Activated CD8-positive, alpha-beta memory T cell treated with anti-CD3 and anti-CD28 coated beads for 48 hours (primary cell): ENCODE results near the gene ESRRA.

ENCODE experiments used
- DNase-seq, 3 experiments: peaks; one replicate each; pipeline ENCODE4 v3.0.0-alpha.2; 2020; ENCODE audit warnings: low read depth in 2 of 3, low spot score in 2 of 3

ESRRA gene

DNA sequence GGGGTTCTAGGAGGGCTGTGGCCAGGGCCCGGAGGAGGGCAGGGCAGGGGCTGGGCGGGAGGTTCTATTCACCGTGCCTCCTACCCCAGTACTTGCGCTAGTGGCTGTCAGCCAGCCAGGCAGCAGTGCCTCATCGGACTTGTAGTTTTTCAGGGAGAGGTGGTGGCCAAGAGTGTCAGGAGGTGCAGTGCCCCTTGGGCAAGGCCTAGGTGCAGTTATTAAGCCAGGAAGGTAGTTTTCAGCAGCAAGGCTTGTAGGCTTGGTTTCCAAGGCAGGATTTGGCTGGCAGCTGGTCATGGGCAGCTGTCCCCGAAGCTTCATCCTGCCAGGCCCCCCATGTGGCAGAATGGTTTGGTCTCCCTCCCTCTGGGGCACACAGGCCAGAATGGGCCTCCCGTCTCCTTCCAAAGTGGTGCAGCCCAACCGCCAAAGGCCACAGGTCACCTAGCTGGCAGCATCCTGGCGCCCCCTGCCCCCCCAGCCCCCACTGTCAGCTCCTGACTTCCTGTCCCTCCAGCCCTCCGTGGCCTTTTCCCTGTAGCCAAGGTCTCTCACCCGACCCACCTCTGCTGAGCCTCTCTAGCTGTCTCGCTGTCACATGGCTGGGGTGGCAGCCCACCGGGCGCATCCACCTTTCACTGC is 43.2 kb downstream of the ESRRA start:
- no peak for DNase-seq

DNA sequence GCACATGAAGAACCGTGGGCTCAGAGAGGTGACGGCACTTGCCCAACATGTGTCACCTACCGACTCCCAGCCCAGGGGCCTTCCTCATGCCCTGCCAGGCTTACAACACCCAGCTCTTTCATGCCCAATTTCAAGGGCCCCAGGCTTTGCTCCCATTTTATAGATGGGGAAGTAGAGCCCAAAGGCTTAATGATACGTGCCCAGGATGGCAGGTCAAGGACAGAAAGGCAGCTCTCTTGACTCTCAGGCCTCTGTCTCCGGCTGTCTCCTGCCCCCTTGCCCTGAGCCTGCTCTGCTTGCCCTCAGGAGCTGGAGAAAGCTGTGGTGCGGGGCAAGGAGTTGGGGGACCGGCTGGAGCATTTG is 43.7 kb downstream of the ESRRA start:
- no peak for DNase-seq

DNA sequence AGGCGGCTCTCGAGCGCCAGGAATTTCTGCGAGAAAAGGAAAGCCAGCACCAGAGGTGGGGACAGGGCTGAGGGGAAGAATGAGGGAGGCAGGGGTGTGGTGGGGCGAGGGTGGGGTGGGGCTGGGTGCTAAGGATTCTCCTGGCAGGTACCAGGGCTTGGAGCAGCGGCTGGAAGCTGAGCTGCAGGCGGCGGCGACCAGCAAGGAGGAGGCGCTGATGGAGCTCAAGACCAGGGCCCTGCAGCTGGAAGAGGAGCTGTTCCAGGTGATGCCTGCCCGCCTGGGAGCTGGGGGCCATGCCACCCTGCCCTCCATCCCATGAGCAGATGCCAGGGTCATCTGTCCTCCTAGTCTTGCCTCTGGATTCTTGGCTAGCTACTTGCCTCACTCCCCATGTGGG is 44.1 kb downstream of the ESRRA start:
- no peak for DNase-seq

DNA sequence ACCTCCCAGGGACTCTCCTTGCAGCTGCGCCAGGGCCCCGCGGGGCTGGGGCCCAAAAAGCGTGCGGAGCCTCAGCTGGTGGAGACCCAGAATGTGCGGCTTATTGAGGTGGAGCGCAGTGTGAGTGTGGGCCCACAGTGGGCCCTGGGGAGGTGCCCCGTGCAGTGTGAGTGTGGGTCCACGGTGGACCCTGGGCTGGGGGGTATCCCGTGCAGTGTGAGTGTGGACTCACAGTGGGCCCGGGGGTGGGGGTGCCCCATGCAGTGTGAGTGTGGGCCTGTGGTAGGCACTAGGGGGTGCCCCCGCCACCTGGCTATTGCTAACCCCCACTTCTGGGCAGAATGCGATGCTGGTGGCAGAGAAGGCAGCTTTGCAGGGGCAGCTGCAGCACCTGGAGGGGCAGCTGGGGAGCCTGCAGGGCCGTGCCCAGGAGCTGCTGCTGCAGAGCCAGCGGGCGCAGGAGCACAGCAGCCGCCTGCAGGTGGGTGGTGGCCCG is 45.9 kb downstream of the ESRRA start:
- no peak for DNase-seq

DNA sequence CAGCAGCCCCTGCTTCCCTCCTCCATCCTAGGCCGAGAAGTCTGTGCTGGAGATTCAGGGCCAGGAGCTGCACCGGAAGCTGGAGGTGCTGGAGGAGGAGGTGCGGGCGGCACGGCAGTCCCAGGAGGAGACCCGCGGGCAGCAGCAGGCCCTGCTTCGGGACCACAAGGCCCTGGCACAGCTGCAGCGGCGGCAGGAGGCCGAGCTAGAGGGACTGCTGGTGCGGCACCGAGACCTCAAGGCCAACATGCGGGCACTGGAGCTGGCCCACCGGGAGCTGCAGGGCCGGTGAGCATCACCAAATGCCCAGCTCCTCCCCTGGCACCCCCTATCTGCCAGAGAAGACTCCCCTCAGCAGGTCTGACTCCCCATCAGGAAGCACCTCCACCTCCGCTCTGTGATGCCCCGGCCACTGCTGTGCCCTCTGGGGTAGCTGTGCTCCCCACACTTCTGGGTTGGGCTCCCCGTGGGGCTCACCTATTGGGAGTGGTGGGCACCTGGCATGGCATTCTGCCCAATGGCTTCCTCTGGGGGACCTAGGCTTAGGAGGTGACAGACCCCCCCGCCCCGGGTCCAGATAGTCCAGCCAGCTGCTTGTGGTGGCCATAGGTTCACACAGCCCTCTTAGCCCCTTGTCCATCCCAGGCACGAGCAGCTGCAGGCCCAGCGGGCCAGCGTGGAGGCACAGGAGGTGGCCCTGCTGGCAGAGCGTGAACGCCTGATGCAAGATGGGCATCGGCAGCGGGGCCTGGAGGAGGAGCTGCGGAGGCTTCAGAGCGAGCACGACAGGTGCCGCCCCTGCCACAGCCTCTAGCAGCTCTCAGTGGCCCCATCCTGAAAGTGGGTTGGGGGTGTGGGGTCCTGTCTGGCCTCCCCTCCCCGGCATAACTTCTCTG is 47.0 kb downstream of the ESRRA start:
- DNase-seq, result no peak

DNA sequence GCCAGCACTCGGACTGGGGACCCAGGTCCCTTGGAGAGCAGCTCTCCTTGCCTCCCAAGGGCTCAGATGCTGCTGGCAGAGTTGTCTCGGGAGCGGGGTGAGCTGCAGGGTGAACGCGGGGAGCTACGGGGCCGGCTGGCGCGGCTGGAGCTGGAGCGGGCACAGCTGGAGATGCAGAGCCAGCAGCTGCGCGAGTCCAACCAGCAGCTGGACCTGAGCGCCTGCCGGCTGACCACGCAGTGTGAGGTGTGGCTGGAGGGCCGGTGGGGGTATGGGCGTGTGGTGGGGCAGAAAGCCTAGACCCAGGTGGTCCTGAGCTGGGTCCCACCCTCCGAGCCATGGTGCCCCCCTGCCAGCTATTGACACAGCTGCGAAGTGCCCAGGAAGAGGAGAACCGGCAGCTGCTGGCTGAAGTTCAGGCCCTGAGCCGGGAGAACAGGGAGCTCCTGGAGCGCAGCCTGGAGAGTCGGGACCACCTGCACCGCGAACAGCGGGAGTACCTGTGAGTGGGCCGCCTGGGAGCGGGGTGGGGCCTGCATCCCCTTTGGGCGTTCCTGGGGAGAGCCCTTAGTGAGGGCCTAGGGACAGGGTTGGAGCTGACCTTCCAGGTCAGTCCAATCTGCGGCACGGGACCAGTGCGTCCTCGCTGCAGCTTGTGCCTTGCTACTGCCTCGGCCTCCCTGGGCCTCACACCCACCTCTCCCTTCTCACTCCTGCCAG is 47.8 kb downstream of the ESRRA start:
- DNase-seq, result no peak

DNA sequence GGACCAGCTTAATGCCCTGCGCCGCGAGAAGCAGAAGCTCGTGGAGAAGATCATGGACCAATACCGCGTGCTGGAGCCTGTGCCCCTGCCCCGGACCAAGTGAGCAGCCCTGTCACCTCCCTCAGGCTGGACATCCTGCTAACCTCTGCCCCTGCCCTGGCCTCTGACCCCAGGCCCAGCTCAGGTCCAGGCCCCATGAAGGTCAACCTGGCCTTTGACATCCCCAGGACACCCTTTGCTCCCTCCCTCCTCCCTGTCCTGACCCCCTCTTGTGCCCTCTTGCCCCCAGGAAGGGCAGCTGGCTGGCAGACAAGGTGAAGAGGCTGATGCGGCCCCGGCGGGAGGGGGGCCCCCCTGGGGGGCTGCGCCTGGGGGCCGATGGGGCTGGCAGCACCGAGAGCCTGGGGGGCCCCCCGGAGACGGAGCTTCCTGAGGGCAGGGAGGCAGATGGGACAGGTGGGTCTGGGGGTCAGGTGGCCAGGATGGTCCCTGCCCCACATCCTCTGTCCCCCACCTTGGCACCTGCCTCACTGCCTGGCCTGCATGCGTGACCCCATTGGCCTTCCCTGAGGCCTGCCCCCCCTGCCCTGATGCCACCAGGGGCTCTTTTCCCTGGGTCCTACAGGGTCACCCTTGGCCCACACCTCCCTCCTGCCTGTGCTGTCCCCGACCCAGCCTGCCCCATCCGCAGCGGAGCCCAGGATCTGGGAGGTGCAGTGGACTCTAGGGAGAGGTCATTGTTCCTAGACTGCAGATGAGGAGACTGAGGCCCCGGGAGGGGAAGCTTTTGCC is 48.6 kb downstream of the ESRRA start:
- no peak for DNase-seq

DNA sequence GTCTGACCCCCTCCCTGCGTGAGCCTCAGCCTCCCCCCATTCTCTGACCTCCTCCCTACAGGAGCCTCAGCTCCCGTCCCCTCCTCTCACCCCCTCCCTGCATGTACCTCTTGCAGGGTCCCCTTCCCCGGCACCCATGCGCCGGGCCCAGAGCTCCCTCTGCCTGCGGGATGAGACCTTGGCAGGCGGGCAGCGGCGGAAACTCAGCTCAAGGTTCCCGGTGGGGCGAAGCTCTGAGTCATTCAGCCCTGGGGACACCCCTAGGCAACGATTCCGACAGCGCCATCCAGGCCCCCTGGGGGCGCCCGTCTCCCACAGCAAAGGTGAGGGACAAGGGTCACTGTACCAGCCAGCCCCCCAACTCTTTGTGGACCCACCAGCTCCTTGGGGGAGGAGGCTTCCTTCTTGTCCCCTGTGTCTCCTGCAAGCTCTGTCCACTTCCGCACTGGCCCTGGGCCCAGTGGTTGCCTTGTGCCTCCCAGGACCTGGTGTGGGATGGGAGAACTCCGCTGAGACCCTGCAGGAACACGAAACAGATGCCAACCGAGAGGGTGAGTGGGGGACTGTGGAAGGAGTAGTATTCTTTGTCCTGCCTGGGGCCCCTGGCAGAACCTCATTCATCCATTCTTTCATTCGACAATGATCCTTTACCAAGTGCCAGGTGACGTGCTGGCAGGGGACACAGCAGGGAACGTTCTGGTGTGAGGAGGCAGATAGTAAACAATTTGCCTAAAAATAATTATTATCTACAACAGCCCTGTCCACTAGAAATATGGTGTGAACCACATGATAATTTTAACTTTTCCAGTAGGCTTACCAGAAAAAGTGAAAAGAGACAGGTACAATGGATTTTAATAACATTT is 50.0 kb downstream of the ESRRA start:
- DNase-seq, result peak in 1 of 3 experiments; percentile 29

DNA sequence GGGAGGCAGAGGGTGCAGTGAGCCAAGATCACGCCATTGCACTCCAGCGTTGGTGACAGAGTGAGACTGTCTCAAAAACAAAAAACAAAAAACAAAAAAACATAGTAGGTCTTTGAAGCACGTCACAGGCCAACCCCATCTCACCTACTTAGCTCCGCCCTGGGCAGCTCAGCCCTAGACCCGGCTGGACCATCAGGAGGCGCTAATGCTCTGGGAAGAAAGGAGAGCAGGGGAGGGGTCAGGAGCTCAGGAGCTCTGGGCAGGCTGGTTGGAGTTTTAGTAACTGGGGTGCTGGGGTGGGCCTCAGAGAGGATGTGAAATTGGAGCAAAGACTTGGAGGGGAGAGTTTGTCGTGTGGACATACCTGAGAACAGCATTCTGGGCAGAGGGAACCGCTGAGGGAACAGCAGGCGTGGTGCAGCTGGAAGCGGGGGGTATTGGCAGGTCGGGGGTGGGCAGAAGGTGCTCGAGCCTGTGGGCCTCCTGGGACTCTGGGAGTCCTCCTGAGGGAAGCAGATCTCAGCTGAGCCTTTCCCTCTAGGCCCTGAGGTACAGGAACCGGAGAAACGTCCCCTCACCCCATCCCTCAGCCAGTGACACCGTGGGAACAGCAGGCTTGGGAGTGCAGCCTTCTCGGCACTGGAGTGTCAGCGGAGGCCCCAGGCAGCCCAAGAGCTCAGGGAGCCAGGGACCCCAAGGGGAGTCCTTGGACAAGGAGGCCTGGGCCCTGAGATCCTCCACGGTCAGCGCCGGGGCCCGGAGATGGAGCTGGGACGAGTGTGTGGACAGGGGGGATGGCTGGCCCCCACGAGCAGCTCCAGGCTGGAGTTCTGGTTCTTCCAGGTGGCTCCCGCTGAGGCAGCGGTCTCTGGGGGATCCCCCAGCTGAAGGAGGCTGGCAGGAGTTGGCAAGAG is 51.4 kb downstream of the ESRRA start:
- no peak for DNase-seq

DNA sequence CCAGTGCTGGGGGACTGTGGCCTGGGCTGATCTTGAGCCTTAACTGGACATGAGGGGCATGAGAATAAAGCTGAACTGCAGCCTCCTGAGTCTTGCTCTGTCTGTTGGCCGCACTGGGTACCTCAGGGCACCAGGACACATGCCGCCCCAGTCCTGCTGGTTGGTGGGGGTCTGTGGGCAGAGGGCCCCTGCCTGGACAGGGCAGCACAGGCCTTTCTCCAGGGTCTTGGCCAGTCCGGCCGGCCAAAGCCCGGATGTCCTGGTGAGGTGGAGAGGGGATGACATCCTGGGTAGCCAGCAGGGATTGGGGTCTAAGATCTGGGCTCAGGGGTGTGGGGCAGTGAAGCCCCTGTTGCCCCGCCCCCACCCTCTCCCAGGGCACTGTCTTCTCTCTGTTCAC is 52.1 kb downstream of the ESRRA start:
- no peak for DNase-seq

DNA sequence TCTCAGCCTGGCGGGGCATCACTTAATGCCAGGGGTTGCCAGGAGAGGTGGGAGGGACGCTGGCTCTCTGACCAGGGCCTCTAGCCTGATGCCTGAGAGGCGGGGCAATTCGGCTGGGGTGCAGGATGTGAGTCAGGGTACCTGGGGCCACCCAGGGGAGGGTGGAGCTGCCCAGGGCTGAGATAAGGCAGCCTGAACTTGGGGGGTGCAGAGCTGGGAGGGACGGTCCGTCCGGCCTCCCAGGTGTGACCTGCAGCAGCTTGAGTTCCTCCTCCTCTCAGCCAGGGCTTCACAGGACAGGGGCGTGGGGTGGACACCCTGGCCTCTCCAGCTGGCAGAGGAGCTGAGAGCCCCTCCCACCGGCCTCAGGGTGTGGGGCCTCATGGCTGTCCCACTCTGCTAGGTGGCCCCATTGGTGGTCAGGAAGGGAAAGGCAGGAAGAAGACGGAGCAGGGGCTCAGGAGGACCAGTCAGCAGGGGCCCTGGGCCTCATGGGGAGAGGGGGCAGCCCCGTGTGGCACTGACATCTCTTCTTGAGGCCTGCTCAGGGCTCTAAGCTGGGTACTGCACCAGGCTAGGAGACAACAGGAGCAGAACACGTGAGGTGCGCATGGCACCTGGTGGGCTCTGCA is 52.7 kb downstream of the ESRRA start:
- DNase-seq, result peak in 2 of 3 experiments; percentile 32 to 41

DNA sequence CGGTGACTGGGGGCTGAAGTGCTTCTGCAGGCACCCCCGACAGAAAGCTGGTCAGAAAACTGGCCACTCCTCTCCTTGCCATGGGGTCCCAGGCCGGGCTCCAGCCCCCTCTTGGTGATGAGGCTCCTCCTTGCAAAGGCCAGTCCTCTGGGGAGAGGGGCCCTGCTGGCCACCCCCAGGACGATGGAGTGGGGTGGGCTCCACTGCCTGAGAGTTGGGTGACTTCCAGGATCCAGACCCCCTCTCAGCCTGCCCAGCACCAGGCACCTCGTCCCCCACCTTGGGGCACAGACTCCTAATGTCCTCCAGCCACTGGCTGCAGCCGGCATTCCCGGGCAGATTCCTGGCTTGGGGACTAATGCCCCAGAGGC is 53.2 kb downstream of the ESRRA start:
- no peak for DNase-seq

DNA sequence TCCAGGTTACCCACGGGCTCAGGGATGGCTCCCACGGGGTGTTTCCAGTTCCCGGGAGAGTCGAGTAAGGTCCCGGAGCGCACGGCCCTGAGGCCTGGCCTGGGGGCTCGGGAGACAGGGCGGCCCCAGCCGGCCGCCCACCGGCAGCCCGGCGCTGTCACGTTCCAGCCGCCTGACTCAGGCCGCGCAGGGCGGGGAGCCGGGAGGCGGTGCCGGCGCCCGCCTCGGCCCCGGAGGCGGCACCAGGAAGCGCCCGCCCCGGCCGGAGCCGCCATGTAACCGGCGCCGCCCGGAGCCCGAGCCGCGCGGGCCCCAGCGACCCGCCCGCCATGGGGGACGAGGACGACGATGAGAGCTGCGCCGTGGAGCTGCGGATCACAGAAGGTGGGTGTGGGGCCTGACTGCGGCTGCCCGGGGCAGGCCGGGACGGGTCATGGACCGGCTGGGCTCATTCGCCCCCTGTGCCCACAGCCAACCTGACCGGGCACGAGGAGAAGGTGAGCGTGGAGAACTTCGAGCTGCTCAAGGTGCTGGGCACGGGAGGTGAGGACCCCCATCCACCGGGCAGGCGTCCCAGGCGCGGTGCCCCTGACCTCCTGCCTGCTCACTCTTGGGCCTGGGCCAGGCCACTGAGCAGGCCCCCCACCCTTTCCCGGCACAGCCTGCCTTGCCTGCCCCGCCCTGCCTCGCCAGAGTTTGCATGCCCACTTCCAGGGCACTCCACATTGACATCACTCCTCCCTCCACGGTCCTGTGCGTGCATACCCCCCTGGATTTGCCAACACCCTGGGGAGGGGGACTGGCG is 53.8 kb downstream of the ESRRA start, which contains the start of gene RPS6KA4:
Gene RPS6KA4, plus strand, starts transcription at position 256 of the 805 bp plus-strand sequence. Its CDS starts 74 bp downstream, at position 330.
- DNase-seq, result peak in 1 of 3 experiments; percentile 34

DNA sequence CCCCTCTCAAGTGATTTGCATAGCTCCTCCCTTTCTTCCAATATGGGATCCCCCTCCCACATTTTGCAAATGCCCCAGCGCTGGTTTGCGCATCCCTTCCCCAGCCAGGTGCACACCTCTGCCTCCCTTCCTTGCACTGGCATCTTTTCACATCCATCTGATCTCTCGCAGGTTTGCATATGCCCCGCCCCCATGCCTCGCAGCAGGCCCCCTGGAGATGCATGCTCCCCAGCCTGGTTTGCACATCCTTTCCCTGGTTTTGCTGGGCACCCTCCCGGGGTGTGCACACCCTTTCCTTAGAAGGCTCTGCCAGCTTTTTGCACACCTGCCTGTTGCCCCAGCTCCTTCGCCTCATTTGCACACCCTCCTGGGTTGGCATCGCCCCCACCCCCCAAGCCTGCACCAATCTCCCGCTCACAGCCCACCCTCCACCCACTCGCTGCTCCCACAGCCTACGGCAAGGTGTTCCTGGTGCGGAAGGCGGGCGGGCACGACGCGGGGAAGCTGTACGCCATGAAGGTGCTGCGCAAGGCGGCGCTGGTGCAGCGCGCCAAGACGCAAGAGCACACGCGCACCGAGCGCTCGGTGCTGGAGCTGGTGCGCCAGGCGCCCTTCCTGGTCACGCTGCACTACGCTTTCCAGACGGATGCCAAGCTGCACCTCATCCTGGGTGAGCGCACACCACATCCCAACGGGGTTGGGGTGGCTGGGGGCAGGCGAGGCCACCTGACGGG is 54.6 kb downstream of the ESRRA start:
- no peak for DNase-seq

DNA sequence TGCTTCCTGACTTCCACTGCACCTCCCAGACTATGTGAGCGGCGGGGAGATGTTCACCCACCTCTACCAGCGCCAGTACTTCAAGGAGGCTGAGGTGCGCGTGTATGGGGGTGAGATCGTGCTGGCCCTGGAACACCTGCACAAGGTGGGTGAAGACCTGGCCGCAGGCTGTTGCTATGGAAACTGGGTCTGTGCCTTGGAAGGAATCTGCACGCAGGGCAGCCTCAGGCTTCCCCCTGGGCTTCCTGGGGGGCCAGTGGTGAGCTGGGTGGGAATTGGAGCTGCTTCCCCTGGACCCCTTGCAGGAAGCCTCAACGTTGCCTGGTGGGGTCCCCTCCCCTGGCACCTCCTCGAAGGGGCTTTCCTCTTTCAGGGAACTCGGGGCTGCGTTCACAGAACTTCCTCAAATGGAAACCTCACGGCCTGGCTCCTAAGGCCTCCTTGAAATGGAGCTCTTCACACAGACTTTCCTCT is 55.2 kb downstream of the ESRRA start:
- DNase-seq, result no peak

DNA sequence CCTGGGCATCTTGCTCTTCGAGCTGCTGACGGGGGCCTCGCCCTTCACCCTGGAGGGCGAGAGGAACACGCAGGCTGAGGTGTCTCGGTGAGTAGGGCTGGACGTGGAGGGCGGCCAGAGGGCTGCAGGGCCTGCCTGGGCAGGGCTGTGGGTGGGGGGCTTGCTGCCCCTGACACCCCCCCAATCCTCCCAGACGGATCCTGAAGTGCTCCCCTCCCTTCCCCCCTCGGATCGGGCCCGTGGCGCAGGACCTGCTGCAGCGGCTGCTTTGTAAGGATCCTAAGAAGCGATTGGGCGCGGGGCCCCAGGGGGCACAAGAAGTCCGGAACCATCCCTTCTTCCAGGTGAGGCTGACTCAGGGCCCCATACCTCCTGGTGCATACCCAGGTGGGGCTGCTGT is 56.3 kb downstream of the ESRRA start:
- no peak for DNase-seq

DNA sequence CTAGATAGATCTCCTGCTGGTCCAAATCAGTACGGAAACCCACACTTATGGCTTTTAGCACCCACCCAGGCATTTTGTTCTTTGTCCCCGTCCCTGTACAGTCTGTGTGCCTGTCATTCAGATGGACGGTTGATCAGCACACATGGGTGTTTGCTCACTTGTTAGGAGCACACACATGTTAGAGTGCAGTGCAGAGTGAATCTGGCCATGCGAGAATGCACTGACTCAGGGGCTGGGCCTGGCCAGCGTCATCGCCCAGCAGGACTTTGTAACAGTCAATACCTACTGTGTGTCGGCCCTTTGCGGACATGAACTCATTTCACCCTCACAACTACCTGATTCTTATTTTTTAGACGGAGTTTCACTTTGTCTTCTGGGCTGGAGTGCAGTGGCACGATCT is 57.0 kb downstream of the ESRRA start:
- no peak for DNase-seq
